A673 (cell line): ENCODE results near the gene TIGD6.
A peak's percentile ranks its signal among the peaks of the same experiment; 100 is the strongest.

Source experiments
- CTCF ChIP-seq: fragments of 300-800, 200-600 bp; sonication (generic); conservative IDR thresholded peaks from 2 replicates; pipeline ENCODE4 v1.5.1; 2017; ENCODE audit warnings: low read depth, mild to moderate bottlenecking, antibody characterized with exemption, low read length, moderate library complexity, mixed read lengths
- EZH2 ChIP-seq: fragments of 200-600 bp; sonication (generic); IDR thresholded peaks from 2 replicates; pipeline ENCODE4 v1.6.1; 2017; ENCODE audit warnings: borderline replicate concordance, low read depth, mild to moderate bottlenecking, mixed read lengths, antibody characterized with exemption, low read length; ENCODE audit not compliant: poor library complexity, severe bottlenecking

GRCh38 chr5:149990518-149991376 is 9.7 kb downstream of the TIGD6 start:
- no peak for TF ChIP-seq EZH2
- TF ChIP-seq CTCF: peak; percentile 93
